Fibroblast of villous mesenchyme (primary cell): ENCODE data around the gene PPP1R14B. TPM values are rescaled to one million over a fixed set of nuclear protein-coding genes. Genes with fewer than 3 reads are reported as not detected.

ENCODE experiments used
- DNase-seq: peaks from one replicate; pipeline ENCODE4 v3.0.0-alpha.2; 2010; ENCODE audit warnings: low read depth
- H3K4me3 ChIP-seq: 2 replicates; pipeline ENCODE4 v1.5.1; 2011; ENCODE audit warnings: low read depth, mild to moderate bottlenecking, low read length
- total RNA-seq: library from RNA; depleted of rRNA; stranded (reverse); fragments of >200 nt; gene quantifications from 2 replicates; pipeline ENCODE4 v1.2.3, GENCODE V29; 2012
- TF ChIP-seq, protein P1 (sequence below): IDR thresholded peaks from 2 replicates; pipeline ENCODE4 v1.5.1; 2012; ENCODE audit warnings: low read depth, mild to moderate bottlenecking, low read length; ENCODE audit not compliant: insufficient read depth

The PPP1R14B gene
- total RNA-seq, 1 donor = 155 TPM

DNA sequence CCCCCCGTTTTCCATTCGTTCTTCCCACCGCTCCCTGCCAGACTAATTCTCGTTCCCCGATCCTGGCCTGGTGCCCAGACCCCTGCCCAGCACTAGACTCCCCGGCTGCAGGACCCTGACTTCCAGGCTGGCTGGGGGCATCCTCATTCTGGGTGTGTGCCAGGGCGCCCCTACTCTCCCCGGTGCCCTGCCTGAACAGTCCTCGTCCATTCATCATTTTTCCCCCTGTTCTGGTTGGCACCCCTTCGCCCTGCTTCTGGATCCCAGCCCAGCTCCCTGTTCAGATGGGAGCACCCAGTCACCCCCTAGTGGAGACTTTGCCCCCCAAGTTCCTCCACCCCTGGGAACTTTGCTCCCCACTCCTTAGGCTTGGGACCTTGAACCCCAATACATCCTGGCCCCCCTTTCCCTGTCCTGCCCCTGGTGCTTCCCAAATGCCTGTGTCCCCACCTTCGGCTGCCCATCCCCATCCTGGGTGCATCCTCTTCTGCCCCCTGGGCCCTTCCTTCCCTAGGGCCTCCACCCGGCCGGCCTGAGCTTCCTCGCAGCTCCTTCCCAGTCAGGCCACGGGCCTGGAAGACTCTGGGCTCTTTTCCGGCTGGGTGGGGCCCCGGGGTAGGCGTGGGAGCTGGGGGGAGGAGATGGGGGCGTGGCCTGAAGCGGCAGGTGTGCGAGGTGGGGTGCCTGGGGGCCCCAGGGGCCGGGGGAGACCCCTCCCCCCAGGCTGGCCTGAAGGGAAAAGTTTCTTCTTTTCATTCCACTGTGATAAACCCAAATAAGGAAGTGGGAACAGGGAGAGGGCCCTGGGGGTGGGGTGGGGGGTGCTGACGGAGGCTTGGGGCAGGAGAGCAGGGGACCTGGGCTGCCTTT, 5.5 kb upstream of the PPP1R14B start:
- TF ChIP-seq, protein P1, sequence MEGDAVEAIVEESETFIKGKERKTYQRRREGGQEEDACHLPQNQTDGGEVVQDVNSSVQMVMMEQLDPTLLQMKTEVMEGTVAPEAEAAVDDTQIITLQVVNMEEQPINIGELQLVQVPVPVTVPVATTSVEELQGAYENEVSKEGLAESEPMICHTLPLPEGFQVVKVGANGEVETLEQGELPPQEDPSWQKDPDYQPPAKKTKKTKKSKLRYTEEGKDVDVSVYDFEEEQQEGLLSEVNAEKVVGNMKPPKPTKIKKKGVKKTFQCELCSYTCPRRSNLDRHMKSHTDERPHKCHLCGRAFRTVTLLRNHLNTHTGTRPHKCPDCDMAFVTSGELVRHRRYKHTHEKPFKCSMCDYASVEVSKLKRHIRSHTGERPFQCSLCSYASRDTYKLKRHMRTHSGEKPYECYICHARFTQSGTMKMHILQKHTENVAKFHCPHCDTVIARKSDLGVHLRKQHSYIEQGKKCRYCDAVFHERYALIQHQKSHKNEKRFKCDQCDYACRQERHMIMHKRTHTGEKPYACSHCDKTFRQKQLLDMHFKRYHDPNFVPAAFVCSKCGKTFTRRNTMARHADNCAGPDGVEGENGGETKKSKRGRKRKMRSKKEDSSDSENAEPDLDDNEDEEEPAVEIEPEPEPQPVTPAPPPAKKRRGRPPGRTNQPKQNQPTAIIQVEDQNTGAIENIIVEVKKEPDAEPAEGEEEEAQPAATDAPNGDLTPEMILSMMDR = peak; percentile 58
- DNase-seq = no peak

DNA sequence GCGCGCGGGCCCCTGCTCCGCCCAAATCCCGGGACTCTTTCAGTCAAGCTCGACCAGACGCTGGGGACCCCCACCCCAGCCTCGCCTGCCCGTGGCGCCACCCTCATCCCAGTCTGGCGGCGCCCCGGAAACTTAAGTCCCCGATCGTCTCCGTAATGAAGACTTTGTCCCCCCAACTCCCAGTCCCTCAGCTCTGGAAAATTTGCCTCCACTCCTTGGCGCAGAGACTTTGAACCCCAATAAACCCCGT, 4.9 kb upstream of the PPP1R14B start:
- TF ChIP-seq, protein P1 = no peak
- H3K4me3 ChIP-seq = peak overlapping the region; percentile 84
- DNase-seq = no peak

More for the DNA sequence above, 5.5 kb upstream of the PPP1R14B start:
- peak overlapping the region; percentile 84 for H3K4me3 ChIP-seq

DNA sequence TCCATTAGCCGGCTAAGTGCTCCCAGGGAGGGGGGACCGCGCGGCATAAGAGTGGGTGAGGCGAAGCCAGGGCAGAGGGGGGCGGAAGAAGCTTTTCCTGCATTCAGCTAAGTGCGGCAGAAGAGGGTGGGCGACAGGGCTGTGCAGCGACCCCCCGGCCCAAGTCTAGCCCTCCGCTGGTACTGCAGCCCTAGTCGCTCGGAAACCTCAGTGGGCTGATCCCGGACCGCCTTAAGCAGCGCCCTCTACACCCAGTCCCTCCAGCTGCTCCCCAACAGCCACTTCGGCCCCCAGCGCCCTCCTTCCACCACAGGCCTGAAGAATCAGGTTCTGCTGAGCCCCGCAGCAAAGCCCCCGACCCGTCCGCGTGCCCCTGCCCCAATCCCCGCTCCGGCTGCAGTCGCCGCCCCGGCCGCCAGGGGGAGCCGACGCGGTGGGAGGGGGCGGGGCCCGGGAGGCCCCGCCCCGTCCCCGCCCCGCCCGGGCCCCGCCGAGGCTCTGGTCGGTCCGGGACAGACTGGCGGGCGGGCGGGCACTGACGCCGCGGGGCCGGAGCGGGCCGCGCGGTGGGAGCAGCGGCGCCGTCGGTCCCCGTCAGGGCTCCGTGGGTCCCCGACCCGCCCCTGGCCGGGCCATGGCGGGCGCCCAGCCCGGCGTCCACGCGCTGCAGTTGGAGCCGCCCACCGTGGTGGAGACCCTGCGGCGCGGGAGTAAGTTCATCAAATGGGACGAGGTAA, 4.4 kb upstream of the PPP1R14B start, which contains the start of gene PLCB3:
Gene PLCB3, plus strand, starts transcription at position 515 of the 737 bp plus-strand sequence. Its CDS starts 120 bp downstream, at position 635.
- TF ChIP-seq, protein P1 = peak; percentile 61
- peak within 1 kb of the TSS; percentile 84 for H3K4me3 ChIP-seq
- peak; percentile 53 for DNase-seq

DNA sequence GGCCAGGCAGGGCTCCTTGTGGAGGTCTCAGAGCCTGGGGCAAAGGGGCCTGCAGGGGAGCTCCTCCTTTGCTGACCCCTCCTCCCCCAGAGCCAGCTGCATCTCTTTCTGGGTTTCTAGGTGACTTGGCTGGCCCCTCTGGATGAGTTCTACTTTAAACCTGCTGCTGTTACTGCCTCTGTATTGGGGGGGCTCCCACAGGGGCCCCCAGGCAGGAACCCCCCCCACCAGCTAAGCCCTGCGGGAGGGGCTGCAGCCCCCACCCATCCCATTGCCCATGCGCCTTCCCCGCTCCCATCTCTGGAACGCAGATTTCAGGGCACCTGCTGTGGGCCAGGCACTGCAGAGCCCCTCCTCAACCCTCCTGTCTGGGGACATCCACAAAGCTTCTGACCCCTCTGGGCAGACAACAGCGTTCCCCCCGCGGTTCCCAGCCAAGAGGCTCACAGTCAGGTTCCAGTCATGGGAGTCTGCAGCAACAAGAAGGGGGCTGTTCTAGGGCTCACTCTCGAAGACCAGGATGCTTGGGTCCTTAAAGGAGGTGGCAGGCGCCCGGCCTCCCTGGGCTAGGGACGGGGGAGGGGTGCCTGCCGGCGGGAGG, 3.8 kb upstream of the PPP1R14B start:
- TF ChIP-seq, protein P1 = no peak
- DNase-seq = no peak
- peak overlapping the region; percentile 67 for H3K4me3 ChIP-seq

DNA sequence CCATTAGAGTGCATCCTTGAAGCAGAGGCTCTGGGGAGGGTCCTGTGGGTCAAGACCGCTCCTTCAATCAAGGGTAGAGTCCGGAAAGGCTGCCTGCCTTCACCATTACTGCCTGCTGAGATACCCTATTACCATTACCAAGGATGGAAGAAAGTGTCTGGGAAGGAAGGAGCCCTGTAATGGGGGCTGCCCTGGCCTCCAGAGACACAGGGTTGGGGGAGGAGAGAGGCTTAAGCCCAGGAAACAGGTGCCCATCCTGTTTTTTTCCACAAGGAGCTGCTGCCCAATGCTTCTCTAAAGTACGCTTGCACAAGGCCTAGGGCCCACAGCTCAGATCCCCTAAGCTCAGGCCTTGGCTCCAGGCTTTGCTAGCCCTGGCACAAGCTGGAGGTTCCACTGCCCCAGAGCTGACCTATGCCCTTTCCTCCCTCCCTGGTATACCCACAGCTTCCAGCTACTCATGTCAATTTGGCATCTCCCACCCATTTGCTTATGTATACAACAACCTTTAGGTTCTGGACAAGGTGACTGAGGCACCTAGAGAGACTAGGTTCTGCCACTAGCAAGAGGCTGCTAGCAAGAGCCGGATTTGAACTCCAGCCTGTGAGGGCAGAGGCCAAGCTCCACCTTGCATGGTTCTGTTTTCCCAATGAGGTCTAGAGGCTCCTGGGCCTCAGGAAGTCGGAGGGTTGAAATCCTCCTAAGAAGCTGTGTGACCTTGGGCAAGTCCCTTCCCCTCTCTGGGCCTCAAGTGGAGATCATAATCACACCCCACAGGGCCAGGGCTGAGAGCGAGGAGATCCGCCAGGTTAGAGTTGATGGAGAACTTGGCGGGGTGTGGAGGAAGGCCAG, 3.0 kb upstream of the PPP1R14B start:
- no peak overlapping the region for H3K4me3 ChIP-seq
- TF ChIP-seq, protein P1 = no peak
- DNase-seq = no peak

DNA sequence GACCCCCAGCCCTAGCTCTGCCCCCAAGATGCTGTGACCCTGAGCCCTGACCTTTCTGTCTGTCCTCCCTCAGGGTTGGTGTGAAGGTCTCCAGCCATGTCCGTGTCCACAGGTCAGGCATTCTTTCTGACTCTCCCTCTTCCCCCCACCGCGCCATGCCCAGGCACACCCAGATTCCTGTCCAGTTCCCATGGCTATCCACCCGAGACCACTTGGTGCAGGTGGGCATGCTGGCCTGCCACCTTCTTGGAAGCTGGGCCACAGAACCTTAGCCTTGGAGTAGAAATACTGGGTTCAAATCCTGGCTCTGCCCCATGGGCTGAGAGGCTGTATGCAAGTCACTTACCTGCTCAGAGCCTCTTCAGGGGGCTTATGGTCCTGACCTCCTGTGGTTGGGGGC, 2.3 kb upstream of the PPP1R14B start:
- H3K4me3 ChIP-seq = no peak overlapping the region
- TF ChIP-seq, protein P1 = no peak

More for the DNA sequence above, 2.3 kb upstream of the PPP1R14B start:
- no peak for DNase-seq
